ENCODE data around the gene TMEM233.
"Not testable (repeated sequence)": the region's sequence is repeated elsewhere in the genome, so short reads cannot be mapped to it uniquely, and the experiment has no call there.

- TF ChIP-seq POLR2A (IDR thresholded peaks at IDR 0.05; ENCODE audit: low read depth, low read length); GATAD2B (conservative IDR thresholded peaks at IDR 0.05; ENCODE audit: low read depth): not testable (repeated sequence)
- TF ChIP-seq, protein P1, sequence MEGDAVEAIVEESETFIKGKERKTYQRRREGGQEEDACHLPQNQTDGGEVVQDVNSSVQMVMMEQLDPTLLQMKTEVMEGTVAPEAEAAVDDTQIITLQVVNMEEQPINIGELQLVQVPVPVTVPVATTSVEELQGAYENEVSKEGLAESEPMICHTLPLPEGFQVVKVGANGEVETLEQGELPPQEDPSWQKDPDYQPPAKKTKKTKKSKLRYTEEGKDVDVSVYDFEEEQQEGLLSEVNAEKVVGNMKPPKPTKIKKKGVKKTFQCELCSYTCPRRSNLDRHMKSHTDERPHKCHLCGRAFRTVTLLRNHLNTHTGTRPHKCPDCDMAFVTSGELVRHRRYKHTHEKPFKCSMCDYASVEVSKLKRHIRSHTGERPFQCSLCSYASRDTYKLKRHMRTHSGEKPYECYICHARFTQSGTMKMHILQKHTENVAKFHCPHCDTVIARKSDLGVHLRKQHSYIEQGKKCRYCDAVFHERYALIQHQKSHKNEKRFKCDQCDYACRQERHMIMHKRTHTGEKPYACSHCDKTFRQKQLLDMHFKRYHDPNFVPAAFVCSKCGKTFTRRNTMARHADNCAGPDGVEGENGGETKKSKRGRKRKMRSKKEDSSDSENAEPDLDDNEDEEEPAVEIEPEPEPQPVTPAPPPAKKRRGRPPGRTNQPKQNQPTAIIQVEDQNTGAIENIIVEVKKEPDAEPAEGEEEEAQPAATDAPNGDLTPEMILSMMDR (IDR thresholded peaks at IDR 0.05 in 2 of 3, conservative IDR thresholded peaks at IDR 0.05 in 1 of 3; ENCODE audit: control insufficient read depth in 2 of 3, extremely low read depth in 1 of 3, insufficient read depth in 1 of 3, low read depth in 3 of 3, low read length in 3 of 3) = not testable (repeated sequence)
- TF ChIP-seq, protein P2, sequence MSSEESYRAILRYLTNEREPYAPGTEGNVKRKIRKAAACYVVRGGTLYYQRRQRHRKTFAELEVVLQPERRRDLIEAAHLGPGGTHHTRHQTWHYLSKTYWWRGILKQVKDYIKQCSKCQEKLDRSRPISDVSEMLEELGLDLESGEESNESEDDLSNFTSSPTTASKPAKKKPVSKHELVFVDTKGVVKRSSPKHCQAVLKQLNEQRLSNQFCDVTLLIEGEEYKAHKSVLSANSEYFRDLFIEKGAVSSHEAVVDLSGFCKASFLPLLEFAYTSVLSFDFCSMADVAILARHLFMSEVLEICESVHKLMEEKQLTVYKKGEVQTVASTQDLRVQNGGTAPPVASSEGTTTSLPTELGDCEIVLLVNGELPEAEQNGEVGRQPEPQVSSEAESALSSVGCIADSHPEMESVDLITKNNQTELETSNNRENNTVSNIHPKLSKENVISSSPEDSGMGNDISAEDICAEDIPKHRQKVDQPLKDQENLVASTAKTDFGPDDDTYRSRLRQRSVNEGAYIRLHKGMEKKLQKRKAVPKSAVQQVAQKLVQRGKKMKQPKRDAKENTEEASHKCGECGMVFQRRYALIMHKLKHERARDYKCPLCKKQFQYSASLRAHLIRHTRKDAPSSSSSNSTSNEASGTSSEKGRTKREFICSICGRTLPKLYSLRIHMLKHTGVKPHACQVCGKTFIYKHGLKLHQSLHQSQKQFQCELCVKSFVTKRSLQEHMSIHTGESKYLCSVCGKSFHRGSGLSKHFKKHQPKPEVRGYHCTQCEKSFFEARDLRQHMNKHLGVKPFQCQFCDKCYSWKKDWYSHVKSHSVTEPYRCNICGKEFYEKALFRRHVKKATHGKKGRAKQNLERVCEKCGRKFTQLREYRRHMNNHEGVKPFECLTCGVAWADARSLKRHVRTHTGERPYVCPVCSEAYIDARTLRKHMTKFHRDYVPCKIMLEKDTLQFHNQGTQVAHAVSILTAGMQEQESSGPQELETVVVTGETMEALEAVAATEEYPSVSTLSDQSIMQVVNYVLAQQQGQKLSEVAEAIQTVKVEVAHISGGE (CRISPR knock-in tag; IDR thresholded peaks at IDR 0.05) = not testable (repeated sequence)
Observed at GRCh38 chr12:119657001-119657400, 63.4 kb downstream of the TMEM233 start.

Measured in GM12878 (cell line).